ENCODE measurements around the gene LMOD1.

Gene LMOD1

DNA sequence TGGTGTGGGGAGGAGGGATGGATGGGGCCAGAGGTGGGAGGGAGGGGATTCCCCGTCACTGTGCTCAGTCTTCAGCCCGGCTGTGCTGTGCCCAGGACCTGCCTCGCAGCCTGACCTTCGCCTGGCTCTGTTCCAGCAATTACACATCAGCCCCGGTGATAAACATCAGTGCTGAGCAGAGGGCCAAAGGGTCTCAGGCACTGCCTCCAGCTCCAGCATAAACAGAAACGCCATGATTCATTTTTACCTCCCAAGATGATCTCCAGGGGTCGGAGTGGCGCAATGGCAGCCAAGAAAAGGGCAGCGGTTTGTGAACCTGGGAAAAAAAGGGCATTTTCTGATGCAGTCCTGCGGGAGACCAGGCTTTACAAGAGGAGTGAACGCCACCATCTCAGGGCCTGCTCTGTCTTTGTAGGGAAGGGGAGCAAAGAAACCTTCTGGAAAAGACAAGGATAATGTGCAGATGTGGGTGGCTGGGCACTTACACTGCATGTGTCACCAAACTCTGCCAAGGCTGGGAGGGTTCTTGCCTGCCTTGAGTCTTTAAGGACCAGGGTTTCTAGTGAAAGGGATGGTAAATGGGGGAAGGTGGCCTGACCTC lies 29.6 kb downstream of the LMOD1 start:
- peak overlapping the region; percentile 58 for H4K91ac ChIP-seq (ENCODE audit: low read length)
- WGBS: 1% methylated on average over 11 of the region's 11 CpGs
- H2BK120ac ChIP-seq (ENCODE audit: low read depth, low read length): peak overlapping the region; percentile 83
- peak overlapping the region; percentile 95 to 96 for H2BK12ac ChIP-seq (ENCODE audit: low read length in 2 of 2)
- peak overlapping the region; percentile 50 to 93 for H3K4ac ChIP-seq (ENCODE audit: low read depth in 1 of 2, low read length in 2 of 2)
- peak overlapping the region; percentile 94 for H2BK15ac ChIP-seq (ENCODE audit: low read depth, poor library complexity, severe bottlenecking)
- H2AK5ac ChIP-seq (ENCODE audit: low read length, severe bottlenecking): peak overlapping the region; percentile 37
- H3K79me1 ChIP-seq (replicated peaks; ENCODE audit: low read length, poor library complexity, severe bottlenecking): no peaks in the 10 kb centered on the region
- peak overlapping the region; percentile 80 for H3K9ac ChIP-seq (ENCODE audit: low read length)
- H3K4me2 ChIP-seq (ENCODE audit: low read length, poor library complexity, severe bottlenecking): no peak overlapping the region
- H3K27ac ChIP-seq (ENCODE audit: low read length, poor library complexity, severe bottlenecking): peak overlapping the region; percentile 50
- no peaks in the 10 kb centered on the region for H3K9me3 ChIP-seq (ENCODE audit: control insufficient read depth, low read length)
- no peak overlapping the region for H3K14ac ChIP-seq (ENCODE audit: low read length in 2 of 2)
- H3K4me1 ChIP-seq (ENCODE audit: control insufficient read depth, insufficient read depth, low read depth, low read length): peaks cover 26% of the 10 kb centered on the region
- DNase-seq: peak; percentile 98
- H3K27me3 ChIP-seq (ENCODE audit: control insufficient read depth in 1 of 2, insufficient read depth in 1 of 2, low read length in 2 of 2): no peaks in the 10 kb centered on the region
- H2BK5ac ChIP-seq (ENCODE audit: low read depth, low read length, poor library complexity, severe bottlenecking): no peak overlapping the region
- no peak overlapping the region for H3K23ac ChIP-seq (ENCODE audit: low read length in 2 of 2)
- peak overlapping the region; percentile 86 to 97 for H3K18ac ChIP-seq (ENCODE audit: low read depth in 1 of 2, low read length in 2 of 2)
- peak overlapping the region; percentile 55 for H4K8ac ChIP-seq (ENCODE audit: low read length)
- no peak overlapping the region for H2AFZ ChIP-seq (ENCODE audit: low read depth, low read length)
- peak overlapping the region in 1 of 2 experiments; percentile 48 for H3K4me3 ChIP-seq (ENCODE audit: insufficient read depth in 1 of 2, low read depth in 1 of 2, low read length in 2 of 2)
- H3K36me3 ChIP-seq (ENCODE audit: control insufficient read depth in 1 of 2, insufficient read depth in 2 of 2, low read depth in 1 of 2, low read length in 2 of 2): peaks cover 0 to 3% of the 10 kb centered on the region in 2 experiments

GRCh38 chr1:201914456-201915235 lies 31.7 kb downstream of the LMOD1 start:
- peak overlapping the region in 1 of 2 experiments; percentile 47 for H3K4ac ChIP-seq (ENCODE audit: low read depth in 1 of 2, low read length in 2 of 2)
- H3K27ac ChIP-seq (ENCODE audit: low read length, poor library complexity, severe bottlenecking): no peak overlapping the region
- H2BK12ac ChIP-seq (ENCODE audit: low read length in 2 of 2): peak overlapping the region; percentile 30 to 87
- peak overlapping the region in 1 of 2 experiments; percentile 63 for H3K18ac ChIP-seq (ENCODE audit: low read depth in 1 of 2, low read length in 2 of 2)
- WGBS: 88% methylated on average over 13 of the region's 14 CpGs
- DNase-seq: no peak
- H3K9ac ChIP-seq (ENCODE audit: low read length): no peak overlapping the region
- no peak overlapping the region for H2BK120ac ChIP-seq (ENCODE audit: low read depth, low read length)
- H2BK15ac ChIP-seq (ENCODE audit: low read depth, poor library complexity, severe bottlenecking): no peak overlapping the region
- no peak overlapping the region for H3K4me3 ChIP-seq (ENCODE audit: insufficient read depth in 1 of 2, low read depth in 1 of 2, low read length in 2 of 2)
- no peak overlapping the region for H2AK5ac ChIP-seq (ENCODE audit: low read length, severe bottlenecking)
- H4K8ac ChIP-seq (ENCODE audit: low read length): no peak overlapping the region
- no peak overlapping the region for H2AFZ ChIP-seq (ENCODE audit: low read depth, low read length)
- H3K36me3 ChIP-seq (ENCODE audit: control insufficient read depth in 1 of 2, insufficient read depth in 2 of 2, low read depth in 1 of 2, low read length in 2 of 2): no peaks in the 10 kb centered on the region
- no peak overlapping the region for H3K4me2 ChIP-seq (ENCODE audit: low read length, poor library complexity, severe bottlenecking)
- H3K4me1 ChIP-seq (ENCODE audit: control insufficient read depth, insufficient read depth, low read depth, low read length): peaks cover 26% of the 10 kb centered on the region
- no peak overlapping the region for H3K23ac ChIP-seq (ENCODE audit: low read length in 2 of 2)
- H3K14ac ChIP-seq (ENCODE audit: low read length in 2 of 2): no peak overlapping the region
- H3K79me1 ChIP-seq (replicated peaks; ENCODE audit: low read length, poor library complexity, severe bottlenecking): no peaks in the 10 kb centered on the region
- no peaks in the 10 kb centered on the region for H3K27me3 ChIP-seq (ENCODE audit: control insufficient read depth in 1 of 2, insufficient read depth in 1 of 2, low read length in 2 of 2)
- no peak overlapping the region for H2BK5ac ChIP-seq (ENCODE audit: low read depth, low read length, poor library complexity, severe bottlenecking)
- H4K91ac ChIP-seq (ENCODE audit: low read length): peak overlapping the region; percentile 70
- no peaks in the 10 kb centered on the region for H3K9me3 ChIP-seq (ENCODE audit: control insufficient read depth, low read length)

GRCh38 chr1:201912832-201913231 lies 33.5 kb downstream of the LMOD1 start:
- H2AK5ac ChIP-seq (ENCODE audit: low read length, severe bottlenecking): no peak overlapping the region
- H2BK120ac ChIP-seq (ENCODE audit: low read depth, low read length): no peak overlapping the region
- H3K27me3 ChIP-seq (ENCODE audit: control insufficient read depth in 1 of 2, insufficient read depth in 1 of 2, low read length in 2 of 2): no peaks in the 10 kb centered on the region
- peaks cover 25% of the 10 kb centered on the region for H3K4me1 ChIP-seq (ENCODE audit: control insufficient read depth, insufficient read depth, low read depth, low read length)
- no peaks in the 10 kb centered on the region for H3K36me3 ChIP-seq (ENCODE audit: control insufficient read depth in 1 of 2, insufficient read depth in 2 of 2, low read depth in 1 of 2, low read length in 2 of 2)
- H3K23ac ChIP-seq (ENCODE audit: low read length in 2 of 2): no peak overlapping the region
- H3K79me1 ChIP-seq (replicated peaks; ENCODE audit: low read length, poor library complexity, severe bottlenecking): no peaks in the 10 kb centered on the region
- peak overlapping the region in 1 of 2 experiments; percentile 4 for H3K4ac ChIP-seq (ENCODE audit: low read depth in 1 of 2, low read length in 2 of 2)
- no peak overlapping the region for H2AFZ ChIP-seq (ENCODE audit: low read depth, low read length)
- H3K4me3 ChIP-seq (ENCODE audit: insufficient read depth in 1 of 2, low read depth in 1 of 2, low read length in 2 of 2): no peak overlapping the region
- peak overlapping the region; percentile 15 for H4K91ac ChIP-seq (ENCODE audit: low read length)
- H3K14ac ChIP-seq (ENCODE audit: low read length in 2 of 2): no peak overlapping the region
- H3K27ac ChIP-seq (ENCODE audit: low read length, poor library complexity, severe bottlenecking): no peak overlapping the region
- H3K9ac ChIP-seq (ENCODE audit: low read length): peak overlapping the region; percentile 44
- H2BK5ac ChIP-seq (ENCODE audit: low read depth, low read length, poor library complexity, severe bottlenecking): no peak overlapping the region
- H3K4me2 ChIP-seq (ENCODE audit: low read length, poor library complexity, severe bottlenecking): no peak overlapping the region
- H2BK12ac ChIP-seq (ENCODE audit: low read length in 2 of 2): peak overlapping the region in 1 of 2 experiments; percentile 82
- DNase-seq: peak; percentile 56
- 49% methylated on average over 5 of the region's 5 CpGs for WGBS
- H4K8ac ChIP-seq (ENCODE audit: low read length): no peak overlapping the region
- H2BK15ac ChIP-seq (ENCODE audit: low read depth, poor library complexity, severe bottlenecking): no peak overlapping the region
- H3K18ac ChIP-seq (ENCODE audit: low read depth in 1 of 2, low read length in 2 of 2): no peak overlapping the region
- no peaks in the 10 kb centered on the region for H3K9me3 ChIP-seq (ENCODE audit: control insufficient read depth, low read length)

- Histone ChIP-seq H2BK120ac (ENCODE audit: low read depth, low read length) (no peak overlapping the region), H2BK5ac (ENCODE audit: low read depth, low read length, poor library complexity, severe bottlenecking) (no peak overlapping the region), H4K91ac (ENCODE audit: low read length) (no peak overlapping the region), H3K14ac (ENCODE audit: low read length in 2 of 2) (no peak overlapping the region), H3K27ac (ENCODE audit: low read length, poor library complexity, severe bottlenecking) (no peak overlapping the region), H3K23ac (ENCODE audit: low read length in 2 of 2) (no peak overlapping the region), H2BK12ac (ENCODE audit: low read length in 2 of 2) (peak overlapping the region in 1 of 2 experiments; percentile 4), H3K4me1 (ENCODE audit: control insufficient read depth, insufficient read depth, low read depth, low read length) (peaks cover 19% of the 10 kb centered on the region), H3K4ac (ENCODE audit: low read depth in 1 of 2, low read length in 2 of 2) (no peak overlapping the region), H3K4me3 (ENCODE audit: insufficient read depth in 1 of 2, low read depth in 1 of 2, low read length in 2 of 2) (no peak overlapping the region), H3K36me3 (ENCODE audit: control insufficient read depth in 1 of 2, insufficient read depth in 2 of 2, low read depth in 1 of 2, low read length in 2 of 2) (no peaks in the 10 kb centered on the region), H3K9me3 (ENCODE audit: control insufficient read depth, low read length) (no peaks in the 10 kb centered on the region), H2BK15ac (ENCODE audit: low read depth, poor library complexity, severe bottlenecking) (no peak overlapping the region), H4K8ac (ENCODE audit: low read length) (no peak overlapping the region), H3K4me2 (ENCODE audit: low read length, poor library complexity, severe bottlenecking) (no peak overlapping the region), H2AFZ (ENCODE audit: low read depth, low read length) (no peak overlapping the region), H3K9ac (ENCODE audit: low read length) (no peak overlapping the region), H3K18ac (ENCODE audit: low read depth in 1 of 2, low read length in 2 of 2) (peak overlapping the region in 1 of 2 experiments; percentile 5), H2AK5ac (ENCODE audit: low read length, severe bottlenecking) (no peak overlapping the region), H3K27me3 (ENCODE audit: control insufficient read depth in 1 of 2, insufficient read depth in 1 of 2, low read length in 2 of 2) (no peaks in the 10 kb centered on the region), H3K79me1 (replicated peaks; ENCODE audit: low read length, poor library complexity, severe bottlenecking) (no peaks in the 10 kb centered on the region)
- no peak for DNase-seq
- WGBS: 85% methylated on average over 4 of the region's 4 CpGs
Observed at GRCh38 chr1:201911826-201912571, 34.3 kb downstream of the LMOD1 start.
